HTERT RPE-1 (cell line): ENCODE data around the gene TAF6.

Experiments used
- in situ Hi-C: fragments of 300-500 bp; cut with MboI; formaldehyde crosslinking; loops from 4 replicates; pipeline ENCODE4 v1.14.3; 2020; ENCODE audit warnings: low sequenced_read_pairs

TAF6 gene

GRCh38 chr7:100119072-100119969, at the start of gene TAF6, which contains the start of gene CNPY4:
TSS of gene TAF6 (minus strand) at chr7:100119358. CDS start at chr7:100114209, 5,149 bp downstream.
TSS of gene CNPY4 (plus strand) at chr7:100119634. CDS start at chr7:100119745, 111 bp downstream.
- in situ Hi-C loops: no loop called here

DNA sequence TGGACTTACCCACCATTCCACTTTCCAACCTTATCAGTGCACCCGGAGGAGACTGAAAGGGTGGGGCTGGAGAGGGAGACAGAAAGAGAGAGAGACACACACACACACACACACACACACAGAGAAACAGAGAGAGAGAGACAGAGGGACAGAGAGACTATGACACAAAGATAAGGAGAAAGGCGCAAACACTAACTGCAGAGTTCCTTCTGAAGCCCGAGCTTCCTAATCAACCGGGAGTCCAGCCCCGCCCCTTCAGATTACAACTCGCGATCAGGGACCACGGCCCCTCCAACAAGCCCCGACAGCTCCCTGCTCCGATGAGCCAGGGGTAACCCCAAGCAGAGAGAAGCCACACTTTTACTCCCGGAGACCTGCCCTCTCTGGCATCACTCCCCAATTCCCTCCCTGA, 48.8 kb upstream of the TAF6 start:
- in situ Hi-C loops: no loop called here

DNA sequence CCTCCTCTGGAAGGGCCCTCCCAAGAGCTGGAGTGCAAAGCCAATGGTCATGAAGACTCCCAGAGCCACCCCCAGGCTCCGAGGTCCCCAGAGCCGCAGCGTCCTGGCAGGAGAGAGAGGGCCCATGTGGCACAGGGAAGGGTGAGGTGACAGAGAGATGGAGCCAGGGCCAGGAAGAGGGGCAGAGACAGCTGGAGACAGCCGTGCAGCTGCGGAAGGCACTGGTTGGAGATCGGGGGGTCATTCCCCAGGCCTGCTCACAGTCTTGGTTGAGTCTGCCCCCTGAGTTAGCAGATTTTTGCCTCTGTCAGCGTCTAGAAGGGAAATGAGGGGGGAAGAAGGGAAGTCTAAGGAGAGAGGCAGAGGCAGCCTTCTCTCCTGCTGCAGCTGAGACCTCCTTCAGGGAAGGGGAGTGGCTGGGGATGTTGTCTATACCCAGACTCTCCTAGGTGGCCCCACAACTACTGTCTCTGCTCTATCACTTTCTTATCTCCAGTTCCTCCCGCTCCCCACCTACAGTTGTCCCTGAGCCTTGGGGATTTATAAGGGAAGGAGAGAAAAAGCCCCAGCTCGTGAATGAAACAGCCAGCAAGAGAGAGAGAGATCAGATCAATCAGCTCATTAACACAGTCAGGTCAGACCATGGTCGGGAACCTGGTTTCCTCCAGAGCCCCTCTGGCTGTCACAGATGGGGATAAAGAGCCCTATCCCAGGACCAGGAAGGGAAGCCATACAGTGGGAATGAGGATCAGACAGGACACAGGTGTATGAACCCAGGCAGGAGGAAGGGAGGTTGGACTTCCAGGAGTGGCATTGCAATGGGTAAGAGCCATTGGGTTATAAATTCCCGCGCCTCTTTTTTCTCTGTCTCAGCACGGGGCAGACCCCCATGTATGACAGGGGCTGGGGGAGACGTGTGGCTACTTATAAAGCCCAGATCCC, 48.1 kb upstream of the TAF6 start:
- in situ Hi-C loops: no loop called here

- in situ Hi-C loops: no loop called here
These were observed 47.3 kb upstream of the TAF6 start for GRCh38 chr7:100166317-100166940.

DNA sequence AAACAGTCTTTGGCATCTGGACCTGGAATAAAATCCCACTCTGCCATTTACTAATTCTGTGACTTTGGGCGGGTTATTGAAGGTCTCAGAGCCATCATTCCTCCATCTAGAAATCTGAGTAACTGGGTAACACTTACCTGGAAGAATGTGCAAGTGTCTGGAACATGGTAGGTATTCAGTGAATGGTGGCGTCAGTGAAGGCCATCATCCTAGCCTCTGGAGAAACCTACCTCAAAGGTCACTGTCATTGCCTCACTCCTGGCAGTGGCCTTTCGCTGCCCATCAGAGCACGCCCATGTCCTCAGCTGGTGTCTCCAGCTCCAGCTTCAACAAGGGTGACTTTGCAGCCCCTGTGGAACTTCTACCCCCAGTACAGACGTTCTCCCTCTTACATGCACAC, 44.7 kb upstream of the TAF6 start:
- in situ Hi-C loops: no loop called here

- in situ Hi-C loops: no loop called here
These were observed 43.9 kb upstream of the TAF6 start for GRCh38 chr7:100163006-100163531.

- in situ Hi-C loops: no loop called here
These were observed 40.9 kb upstream of the TAF6 start for GRCh38 chr7:100160067-100160466.

- in situ Hi-C loops: no loop called here
These were observed 40.0 kb upstream of the TAF6 start for GRCh38 chr7:100159099-100159623.

DNA sequence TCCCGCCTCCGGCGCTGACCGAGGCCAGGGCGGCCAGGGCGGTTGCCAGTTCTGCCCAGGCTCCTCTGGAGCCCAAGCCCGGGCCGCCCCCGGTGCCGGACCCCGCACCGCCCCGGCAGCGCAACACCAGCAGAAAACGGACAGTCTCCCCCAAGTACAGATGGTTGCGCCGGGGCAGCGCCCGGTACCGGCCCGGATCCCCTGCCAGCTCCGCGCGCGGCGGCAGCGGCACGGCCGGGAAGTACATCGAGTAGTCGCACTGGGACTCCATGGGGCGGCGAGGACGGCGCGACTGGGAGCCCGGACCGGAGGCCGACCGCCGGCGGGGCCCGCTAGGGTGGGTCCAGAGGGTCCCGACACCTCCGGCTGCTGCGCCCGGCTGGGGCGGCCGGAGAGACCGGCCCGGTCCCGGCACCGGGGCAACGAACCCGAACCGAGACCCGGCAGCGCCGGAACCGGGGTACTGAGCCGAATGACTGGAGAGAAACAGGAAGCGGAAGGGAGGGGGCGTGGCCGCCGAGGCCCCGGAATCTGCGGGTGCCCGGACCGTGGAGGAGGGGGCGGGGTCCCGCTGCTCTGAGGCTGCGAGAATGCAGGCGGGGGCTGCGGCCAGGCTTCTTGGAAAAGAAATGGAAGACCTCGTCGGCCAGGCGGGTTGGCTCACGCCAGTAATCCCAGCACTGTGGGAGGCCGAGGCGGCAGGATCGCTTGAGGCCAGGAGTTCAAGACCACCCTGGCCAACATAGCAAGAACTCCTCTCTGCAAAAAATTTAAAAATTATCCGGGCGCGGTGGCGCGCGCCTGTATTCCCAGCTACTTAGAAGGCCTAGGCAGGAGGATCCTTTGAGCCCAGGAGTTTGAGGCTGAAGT, 39.3 kb upstream of the TAF6 start, which contains the start of gene TRAPPC14:
TRAPPC14 (minus strand) TSS at position 495 of the 870 bp plus-strand sequence; CDS start at position 271, 224 bp downstream.
- in situ Hi-C loops: no loop called here

DNA sequence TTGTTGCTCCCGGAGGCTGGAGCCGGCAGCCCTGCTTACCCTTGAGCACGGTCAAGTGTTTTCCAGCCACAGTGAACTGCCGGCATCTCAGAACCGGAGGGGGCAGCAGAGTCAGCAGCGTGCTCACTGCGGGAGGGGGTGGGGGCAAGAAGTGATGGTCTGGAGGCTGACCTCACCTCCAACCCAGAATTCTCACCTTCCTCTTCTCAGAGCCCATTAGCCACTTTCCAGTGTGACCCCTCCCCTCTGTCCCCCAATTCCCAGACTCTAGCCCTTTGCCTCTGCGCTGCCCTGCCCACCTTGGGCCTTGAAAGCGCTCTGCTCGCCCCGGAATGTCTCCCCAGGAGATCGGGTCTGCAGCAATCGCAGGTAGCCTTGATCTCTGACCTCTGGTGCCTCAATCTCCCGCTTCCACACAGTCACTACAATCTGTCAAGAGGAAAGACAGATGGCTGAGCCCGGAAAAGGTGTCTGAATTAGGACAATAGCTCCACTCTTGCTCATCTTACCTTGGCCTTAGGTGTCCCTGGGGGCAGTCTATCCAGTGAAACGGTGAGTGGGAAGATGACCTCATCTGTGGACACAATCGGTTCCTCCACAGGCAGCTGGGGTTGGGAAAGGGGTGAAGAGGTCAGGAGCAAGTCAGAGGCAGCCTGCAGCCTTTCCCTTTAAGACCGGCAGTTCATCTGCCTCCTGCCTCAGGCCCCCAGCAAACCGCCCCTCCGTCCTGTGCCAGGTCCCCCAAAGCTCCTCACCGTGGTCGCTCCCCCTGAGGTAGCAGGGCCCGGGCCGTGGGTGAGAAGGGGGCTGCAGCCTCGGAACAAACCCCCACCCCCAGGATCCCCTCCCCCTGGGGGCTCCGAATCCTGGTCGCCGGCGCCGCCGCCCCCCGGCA, 38.4 kb upstream of the TAF6 start:
- in situ Hi-C loops: no loop called here

GRCh38 chr7:100157069-100157333, 37.8 kb upstream of the TAF6 start:
- in situ Hi-C loops: no loop called here

GRCh38 chr7:100156331-100157068, 37.3 kb upstream of the TAF6 start:
- in situ Hi-C loops: no loop called here

DNA sequence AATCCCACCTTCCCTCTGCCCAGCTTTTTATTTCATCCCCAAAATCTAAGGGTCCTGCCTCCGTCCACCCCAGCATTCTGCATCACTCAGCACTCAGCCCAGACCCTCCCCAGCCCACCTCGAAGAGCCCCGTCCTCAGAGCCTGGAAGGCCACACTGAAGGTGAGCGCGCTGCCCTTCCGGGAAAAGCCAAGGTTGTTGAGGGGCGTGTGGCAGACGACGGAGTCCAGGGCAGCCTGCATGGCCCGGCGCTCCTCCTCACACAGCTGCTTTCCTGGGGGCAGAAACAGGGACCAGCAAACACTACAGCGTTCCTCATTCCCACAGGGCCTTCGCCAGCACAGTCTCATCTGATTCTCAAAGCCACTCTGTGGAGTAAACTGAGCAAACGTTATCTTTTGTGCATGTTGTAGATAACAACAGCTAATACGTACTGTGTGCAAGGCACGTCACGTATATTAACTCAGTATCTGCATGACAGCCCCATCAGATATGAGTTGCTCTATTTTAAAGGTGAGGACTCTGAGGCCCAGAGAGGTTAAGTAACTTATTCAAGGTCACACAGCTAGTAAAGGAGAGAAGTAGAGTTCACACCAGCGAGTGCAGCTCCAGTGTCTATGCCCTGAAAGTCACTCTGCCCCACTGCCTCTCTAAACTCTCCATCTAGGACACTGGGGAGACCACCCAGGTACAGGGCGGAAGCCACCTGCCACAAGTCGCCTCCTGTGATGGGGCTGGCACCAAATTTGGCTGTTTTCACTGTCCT, 36.6 kb upstream of the TAF6 start:
- in situ Hi-C loops: no loop called here

DNA sequence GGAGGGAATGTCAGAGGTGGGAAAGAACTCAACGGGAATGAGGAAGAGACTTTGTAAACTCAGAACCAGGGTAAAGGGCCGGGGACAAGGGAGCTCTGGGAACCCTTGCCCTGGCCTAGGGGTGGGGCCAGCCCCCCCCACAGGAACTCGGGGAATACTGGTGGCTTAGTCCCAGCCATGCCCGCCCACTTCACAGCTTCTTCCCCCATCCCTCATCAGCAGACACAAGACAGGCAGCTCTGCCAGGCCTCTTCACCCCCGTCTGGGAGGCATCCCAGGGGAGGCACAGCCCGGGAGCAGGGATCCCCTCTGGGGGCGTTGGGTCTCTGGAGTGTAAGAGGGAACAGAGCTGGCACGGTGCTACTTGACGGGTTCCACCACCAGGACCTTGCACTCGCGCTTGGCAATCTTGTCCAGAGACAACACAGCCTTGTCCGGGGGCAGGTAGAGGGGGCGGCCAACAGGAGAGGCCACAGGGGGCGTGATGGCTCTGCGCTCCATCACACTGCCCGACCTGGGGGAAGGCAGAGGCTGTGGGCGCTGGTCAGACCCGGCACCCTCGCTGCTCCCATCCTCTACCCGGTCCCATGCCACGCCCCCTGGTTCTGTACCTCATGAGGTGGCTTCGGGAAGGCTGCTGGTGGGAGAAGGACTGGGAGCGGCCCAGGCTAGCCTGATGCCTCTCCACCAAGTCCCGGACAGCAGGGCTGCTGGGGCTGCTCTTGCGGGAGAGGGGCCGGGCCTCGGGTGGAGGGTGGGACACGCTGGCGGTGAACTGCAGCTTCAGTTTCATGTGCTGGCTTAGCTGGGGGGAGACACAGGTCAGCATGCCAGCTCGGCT, 35.7 kb upstream of the TAF6 start:
- in situ Hi-C loops: no loop called here

- in situ Hi-C loops: no loop called here
These were observed 34.8 kb upstream of the TAF6 start for GRCh38 chr7:100153708-100154535.
